ENCODE measurements around the gene PGM5.

DNA sequence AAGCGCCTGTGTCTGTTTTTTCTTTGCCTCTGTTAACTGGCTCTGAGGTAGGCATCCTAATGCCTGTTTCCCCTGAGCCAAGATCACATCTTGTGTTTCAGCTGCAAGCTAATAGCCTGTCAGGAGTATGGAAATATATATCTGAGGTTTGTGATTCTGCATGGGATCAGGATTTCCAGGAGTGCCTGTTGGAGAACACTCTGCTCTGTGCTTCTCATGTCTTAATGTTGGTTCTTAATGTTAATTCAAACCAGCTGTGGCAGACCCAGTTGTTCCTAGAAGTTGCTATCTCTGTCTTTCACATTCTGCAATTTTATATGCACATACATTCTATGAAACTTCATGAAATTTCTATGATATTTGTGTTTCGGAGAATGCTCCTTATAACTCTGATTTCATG, 72.1 kb downstream of the PGM5 start:
- TF ChIP-seq, protein P1, sequence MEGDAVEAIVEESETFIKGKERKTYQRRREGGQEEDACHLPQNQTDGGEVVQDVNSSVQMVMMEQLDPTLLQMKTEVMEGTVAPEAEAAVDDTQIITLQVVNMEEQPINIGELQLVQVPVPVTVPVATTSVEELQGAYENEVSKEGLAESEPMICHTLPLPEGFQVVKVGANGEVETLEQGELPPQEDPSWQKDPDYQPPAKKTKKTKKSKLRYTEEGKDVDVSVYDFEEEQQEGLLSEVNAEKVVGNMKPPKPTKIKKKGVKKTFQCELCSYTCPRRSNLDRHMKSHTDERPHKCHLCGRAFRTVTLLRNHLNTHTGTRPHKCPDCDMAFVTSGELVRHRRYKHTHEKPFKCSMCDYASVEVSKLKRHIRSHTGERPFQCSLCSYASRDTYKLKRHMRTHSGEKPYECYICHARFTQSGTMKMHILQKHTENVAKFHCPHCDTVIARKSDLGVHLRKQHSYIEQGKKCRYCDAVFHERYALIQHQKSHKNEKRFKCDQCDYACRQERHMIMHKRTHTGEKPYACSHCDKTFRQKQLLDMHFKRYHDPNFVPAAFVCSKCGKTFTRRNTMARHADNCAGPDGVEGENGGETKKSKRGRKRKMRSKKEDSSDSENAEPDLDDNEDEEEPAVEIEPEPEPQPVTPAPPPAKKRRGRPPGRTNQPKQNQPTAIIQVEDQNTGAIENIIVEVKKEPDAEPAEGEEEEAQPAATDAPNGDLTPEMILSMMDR (IDR thresholded peaks at IDR 0.05): no peak
- no peak for TF ChIP-seq POLR2A (IDR thresholded peaks at IDR 0.05)

All from uterus (tissue), 2 donors.